ENCODE measurements around the gene KREMEN2.
A peak's percentile ranks its signal among the peaks of the same experiment; 100 is the strongest.

Gene KREMEN2

DNA sequence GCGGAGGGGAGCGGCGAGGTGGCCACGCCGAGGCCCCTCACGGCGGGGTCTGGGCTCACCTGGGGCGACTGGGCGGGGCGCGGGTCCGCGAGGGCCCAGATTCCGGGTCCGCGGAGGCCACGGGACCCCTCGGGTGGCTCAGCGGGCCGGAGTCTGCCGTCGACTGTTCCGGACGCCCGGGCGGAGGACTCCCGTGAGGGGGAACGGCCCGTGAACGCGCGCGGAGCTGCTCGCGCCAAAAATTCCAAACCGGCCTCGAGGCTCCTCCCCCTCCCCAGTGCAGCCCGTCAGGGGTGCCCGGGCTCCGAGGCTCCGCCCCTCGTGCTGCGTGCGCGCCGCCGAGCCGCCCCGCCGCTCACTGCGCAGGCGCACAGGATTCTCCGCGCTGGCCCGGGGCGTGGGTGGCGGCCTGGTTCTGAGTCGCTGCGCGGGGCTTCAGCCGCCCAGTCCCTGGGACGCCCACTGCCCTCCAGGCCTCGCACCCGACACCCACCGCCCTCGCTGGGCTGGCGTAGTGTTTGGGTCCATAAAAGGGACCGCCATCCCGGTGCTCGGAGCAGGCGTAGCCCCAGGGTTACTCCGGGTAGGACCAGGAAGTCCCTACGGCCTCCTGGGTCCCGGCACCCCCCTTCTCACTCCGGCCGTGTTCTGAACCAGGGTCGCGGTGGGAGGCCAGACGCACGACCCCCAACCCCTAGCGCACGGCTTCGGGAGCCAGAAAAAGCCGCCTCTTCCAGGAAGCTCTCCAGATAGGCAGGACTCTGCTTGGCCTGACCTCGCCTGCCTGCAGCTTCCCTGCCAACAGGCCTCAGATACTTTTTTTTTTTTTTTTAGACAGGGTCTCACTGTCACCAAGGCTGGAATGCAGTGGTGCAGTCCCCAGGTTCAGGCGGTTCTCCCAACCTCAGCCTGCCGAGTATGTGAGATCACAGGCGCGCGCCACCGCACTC is 16.4 kb downstream of the KREMEN2 start, which contains the start of gene PKMYT1:
PKMYT1 (minus strand) TSS at position 220 of the 950 bp plus-strand sequence. CDS start 789 bp downstream, outside the sequence.
- peak; percentile 97 for DNase-seq

DNA sequence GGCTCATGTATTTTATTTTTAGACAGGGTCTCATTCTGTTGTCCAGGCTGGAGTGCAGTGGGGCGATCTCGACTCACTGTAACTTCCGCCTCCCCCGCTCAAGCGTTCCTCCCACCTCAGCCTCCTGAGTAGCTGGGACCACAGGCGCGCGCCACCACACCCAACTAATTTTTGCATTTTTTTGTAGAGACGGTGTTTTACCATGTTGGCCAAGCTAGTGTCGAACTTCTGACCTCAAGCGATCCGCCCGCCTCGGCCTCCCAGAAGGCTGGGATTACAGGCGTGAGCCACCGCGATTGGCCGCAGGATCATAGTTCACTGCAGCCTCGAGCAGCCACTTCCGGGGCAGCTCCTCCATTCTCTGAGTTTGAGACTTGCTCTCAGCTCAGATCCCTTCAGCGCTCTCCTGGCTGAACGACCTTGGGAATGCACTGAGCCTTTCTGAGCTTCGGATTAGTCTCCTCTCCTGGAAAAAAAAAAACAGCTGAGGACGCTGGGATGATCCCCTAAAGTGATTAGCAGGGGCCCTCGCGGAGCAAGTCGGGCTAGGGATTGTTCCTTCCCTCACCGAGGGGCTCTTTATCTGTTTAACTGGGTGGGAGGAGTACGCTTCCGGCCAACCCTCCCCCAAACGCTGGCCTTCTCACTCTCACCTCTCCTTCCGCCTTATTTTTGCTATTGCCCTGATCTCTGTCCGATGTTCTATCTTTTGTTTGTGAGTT is 17.3 kb downstream of the KREMEN2 start:
- DNase-seq, result no peak

DNA sequence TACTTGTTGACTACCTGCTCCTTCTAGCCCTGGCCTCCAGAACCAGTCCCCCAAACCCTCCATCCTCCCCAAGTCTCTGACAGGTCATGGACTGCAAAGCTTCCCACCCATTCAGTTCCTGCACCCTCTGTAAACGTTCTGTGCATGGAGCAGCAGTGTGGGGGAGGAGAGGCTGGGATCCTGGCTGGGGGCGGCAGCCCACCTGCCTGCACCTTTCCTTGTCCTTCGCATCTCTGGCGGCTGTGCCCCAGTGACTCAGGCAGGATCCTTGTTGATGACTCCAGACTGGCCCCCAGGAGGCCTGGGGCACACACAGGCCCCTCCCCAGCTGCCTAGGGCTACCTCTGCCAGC is 17.8 kb downstream of the KREMEN2 start:
- no peak for DNase-seq

DNA sequence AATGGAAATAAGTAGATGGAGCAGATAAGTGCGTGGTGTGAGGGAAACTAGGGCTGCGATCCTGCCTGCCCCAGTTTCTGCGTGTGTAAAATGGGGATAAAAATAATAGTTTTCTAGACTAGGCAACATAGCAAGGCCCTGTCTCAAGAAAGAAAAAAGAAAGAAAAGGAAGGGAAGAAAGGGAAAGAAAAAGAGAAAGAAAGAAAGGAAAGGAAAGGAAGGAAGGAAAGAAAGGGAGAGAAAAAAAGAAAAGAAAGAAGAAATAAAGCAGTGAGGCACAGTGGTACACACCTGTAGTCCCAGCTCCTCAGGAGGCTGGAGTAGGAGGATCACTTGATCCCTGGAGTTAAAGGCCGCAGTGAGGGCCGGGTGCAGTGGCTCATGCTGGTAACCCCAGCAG is 18.3 kb downstream of the KREMEN2 start:
- no peak for DNase-seq

DNA sequence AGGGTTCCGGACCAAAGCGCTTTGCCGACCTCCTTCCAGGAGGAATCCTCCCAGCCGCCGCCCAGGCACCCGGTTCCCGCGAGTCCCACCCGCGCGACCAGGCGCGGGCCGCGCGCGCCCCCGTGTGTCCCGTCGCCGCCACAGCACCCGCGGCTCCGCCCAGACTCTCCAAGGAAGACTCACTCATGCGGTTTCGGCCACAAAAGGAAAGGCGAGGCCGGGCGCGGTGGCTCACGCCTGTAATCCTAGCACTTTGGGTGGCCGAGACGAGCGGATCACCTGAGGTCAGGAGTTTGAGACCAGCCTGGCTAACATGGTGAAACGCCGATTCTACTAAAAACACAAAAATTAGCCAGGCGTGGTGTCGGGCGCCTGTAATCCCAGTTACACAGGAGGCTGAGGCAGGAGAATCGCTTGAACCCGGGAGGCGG is 19.6 kb downstream of the KREMEN2 start:
- peak; percentile 71 for DNase-seq

DNA sequence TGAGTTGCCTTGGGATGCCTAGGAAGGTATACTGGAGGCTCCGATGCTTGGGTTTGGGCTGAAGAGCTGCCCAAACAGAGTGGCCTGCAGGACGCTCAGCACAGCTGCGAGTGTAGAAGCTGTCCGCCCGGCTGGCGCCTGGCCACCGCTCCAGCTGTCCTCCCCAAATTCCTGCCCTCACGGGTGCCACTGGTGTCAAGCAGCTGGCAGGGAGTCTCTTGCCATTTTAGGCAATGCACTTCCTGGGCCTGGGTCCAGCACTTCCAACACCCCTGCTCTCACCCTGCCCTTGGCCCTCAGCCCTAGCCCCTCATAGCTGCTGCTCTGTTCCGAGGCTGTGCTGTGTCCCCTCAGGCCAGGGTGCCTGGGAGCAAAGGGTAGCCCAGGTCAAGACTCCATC is 21.4 kb downstream of the KREMEN2 start:
- no peak for DNase-seq

DNA sequence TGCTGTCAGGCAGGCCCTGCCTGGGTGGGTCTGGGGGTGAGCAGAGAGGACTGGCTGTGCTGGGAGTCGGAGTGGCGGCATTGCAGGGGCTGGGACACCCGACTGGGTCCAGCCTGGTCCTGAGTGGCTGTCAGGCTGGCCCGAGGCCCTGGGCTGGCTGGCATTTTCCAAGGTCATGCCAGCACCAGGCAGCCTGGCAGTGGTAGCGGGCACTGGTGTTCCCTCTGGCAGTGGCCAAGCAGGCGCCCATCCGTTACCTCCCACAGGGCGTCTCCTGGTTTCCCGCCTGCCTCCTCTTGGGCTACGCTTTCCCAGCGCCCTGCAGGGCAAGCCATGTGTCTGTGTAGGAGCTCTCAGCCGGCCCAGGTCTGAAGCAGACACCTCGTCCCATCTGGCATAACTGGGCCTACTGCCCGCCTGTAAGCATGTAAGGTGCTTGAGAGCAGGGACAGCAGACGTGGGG is 21.8 kb downstream of the KREMEN2 start:
- no peak for DNase-seq

DNA sequence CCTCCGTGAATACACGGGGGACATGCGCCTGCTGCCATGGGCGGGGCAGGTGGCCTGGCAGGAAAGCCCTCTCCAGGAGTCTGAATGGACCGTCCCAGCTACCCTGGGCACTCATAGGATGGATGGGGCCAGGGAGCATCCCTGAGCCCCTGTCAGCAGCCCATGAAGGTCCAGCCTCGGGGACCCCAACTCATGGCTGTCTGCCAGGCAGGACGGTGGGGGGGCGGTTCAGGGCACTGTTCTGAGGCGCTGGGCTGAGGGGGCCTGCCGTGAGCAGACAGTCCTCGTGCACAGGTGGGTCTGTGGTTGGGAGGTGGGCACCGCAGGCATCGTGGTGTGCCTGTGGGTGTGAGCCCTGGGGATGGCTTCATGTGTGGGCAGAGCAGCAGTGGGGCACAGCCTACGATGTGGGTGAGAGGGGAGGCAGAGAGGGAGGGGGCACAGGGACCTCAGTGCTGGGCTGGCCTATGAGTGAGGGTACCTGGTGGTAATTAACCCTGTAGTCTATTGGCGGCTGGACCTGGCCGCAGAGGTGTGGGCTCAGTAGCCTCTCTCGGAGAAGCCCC is 22.6 kb downstream of the KREMEN2 start:
- no peak for DNase-seq

DNA sequence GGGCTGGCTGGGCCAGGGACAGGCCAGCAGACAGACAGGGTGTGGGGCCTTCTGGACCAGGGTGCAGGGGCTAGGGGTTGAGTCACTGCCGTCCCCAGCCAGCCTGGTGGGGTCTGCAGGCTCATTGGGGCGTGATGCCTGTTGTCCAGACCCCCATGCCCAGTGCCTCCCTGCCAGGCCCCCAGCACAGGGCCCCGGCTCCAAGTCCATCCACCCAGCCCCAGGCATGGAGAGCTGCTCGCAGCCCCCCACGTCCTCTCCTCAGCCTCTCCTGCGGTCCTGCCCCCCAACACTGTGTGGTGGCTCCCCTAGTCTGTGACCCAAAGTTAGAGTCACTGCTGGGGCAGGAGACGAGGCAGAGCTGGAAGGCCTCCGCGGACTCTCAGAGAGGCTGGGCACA is 23.2 kb downstream of the KREMEN2 start:
- DNase-seq, result no peak

DNA sequence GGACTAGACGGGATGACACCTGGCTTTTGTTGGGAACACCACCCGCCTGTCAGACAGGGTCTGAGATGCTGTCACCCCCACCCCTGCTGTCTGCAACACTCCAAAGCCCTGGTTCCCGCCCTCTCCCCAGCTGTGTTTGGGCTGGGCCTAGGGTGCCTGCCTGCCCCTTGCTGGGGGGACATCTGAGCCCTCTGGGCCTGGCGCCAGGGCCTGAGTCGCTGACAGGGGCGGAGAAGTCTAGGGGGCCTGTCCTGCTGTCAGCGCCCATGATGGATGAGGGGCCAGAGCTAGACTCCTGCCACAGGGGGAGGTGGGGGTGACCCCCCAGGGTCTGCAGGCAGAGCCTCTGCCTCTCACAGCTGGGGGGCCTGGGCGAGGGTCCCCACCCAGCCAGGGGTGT is 23.8 kb downstream of the KREMEN2 start:
- no peak for DNase-seq

DNA sequence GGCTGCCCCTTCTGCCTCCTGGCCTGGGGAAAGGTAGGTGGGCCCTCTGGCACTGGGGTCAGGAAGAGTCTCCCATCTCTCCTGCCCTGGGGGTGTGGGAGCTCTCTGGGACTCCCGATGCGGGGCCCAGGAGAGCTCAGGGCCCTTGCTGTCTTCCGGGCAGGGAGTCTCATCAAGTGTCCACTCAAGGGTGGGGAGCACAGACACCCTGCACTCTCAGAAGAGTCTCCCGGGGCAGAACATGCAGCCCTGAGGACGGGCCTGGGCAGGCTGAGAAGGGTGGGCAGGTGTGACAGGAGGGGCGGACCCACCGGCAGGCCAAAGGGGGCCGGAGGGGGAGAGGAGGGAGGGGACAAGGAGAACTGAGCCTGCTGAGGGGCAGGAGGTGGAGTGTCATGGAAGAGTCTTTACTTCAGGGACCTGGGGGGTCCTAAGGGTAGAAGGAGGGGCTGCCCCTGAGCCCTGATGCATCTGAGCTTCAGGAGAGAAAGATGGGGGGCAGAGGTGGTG is 24.6 kb downstream of the KREMEN2 start:
- DNase-seq, result no peak

DNA sequence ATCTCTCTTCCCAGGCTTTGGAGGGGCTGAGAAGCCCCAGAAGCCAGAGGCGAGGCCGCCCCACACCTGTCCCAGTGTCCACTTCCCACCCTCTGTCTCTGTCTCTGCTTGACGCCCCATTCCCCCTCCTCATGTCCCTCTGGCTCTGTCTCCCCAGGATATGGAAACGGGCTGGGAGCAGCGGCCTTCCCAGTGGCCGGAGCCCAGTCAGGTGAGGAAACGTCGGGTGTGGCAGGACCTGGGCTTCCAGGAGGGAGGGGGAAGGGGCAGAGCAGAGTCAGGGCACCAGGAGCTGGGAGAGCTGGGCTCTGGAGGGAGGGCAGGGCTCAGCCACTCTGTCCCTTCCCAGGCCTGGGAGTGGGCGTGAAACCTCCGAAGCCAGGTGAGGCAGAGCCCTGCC is 26.8 kb downstream of the KREMEN2 start:
- DNase-seq, result no peak

DNA sequence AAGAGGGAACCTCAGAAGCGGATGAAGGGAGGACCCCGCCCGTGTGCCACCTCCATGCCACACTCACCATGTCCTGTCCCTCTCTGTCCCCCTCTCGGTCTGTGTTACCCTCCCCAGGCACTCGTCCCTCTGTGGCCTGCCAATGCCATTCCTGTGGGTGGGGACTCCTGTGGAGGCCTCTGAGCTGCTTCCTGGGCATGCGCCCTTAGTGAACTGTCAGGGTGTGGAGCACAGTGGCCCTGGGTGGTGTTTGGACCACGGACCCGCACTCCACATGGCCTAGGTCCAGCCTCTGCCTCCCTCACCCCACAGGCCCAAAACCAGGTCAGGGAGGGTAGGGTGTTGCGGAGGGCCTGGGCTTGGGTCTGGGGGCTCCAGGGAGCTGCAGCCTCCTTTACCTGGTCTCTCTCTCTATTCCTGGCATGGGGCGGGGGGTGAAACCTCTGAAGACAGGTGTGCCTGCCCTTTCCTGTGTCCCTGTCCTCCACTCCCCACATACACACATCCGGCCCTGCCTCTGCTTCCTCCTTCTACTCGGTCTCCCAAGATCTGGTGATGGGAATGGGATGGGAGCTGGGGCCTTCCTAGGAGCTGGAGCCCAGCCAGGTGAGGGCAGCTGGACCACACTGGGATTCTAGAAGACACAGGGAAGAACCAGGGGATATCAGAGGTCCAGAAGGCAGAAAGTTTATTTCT is 27.6 kb downstream of the KREMEN2 start:
- DNase-seq, result no peak

DNA sequence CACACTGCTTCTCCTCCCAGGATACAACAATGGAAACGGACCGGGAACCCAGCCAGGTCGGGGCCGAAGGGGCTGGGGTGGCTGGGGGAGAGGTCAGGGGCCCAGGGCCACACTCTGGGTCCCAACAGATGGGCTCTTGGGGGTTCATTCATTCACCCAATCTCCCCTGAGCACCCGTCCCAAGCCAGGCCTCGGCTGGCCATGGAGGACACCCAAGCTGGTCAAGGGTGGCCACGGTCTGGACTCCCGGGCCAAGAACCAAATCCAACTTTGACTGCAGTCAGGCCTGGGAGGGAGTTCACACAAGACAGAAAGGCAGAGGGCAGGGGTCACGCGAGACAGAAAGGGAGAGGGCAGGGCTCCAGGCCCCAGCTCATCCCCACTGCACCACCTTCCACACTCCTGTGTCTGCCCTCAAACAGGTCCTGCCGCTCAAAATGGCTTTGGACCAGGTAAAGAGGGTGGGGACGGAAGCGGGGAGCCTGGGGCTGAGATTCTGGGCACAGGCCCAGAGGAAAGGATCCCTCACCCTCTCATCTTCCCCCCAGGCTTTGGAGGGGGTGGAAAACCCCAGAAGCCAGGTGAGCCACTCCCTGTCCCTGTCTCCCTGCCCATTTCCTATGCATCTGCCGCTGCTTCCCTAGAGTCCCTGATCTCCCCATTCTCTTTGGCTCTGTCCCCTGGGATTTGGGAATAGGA is 28.5 kb downstream of the KREMEN2 start:
- DNase-seq, result no peak

DNA sequence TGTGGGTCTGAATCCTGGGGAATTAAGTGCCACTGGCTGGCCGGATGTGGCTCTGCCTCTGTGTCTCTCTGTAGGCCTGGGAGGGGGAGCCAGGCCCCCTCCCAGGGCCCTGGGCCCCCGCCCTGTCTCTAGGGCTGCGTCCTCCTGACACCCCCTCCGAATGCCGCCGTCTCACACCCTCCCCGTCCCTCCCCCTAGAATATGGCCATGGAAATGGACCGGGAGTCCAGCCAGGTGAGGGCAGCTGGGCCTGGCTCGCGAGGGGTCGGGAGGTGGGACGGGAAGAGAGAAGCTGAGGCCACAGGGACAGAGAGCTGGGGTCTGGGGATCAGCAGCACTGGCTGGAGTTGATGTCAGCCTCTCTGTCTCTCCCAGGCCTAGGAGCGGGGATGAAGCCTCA is 32.2 kb downstream of the KREMEN2 start:
- DNase-seq, result no peak

DNA sequence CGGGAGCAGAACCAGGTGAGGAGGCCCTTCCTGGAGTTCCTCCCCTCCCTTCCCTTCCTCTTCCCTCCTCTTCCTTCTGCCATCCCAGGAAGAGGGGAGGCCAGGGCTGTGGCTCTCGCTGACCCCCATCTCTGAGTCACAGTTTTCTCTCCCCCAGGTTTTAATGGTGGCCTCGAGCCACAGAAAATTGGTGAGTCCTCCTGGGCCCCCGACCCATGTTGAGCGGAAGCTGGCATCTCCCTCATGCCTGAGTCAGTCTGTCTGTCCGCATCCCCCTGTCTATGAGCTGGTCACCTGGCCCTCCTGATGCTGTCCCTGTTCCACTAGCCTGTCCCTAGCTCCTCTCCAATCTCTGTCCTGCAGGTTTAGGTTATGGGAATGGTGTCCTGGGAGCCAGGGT is 35.9 kb downstream of the KREMEN2 start:
- DNase-seq, result no peak

DNA sequence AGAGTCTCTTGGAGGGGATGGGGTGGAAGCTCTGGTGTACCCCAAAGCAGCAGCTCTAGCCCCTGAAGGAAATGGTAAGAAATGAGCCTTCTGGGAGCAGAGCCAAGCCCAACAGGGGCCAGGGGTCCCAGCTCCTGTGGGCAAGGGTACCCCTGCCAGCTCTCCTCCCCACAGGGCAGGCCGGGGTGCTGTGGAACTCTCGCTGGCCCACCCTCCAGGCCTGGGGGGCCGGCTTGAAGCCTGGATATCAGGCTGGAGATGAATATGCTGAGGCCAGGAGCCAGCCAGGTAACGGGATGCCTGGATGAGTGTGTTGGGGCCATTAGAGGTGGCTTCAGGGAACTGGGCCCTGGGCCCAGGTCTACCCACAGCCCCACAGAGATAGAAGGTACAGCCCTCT is 36.5 kb downstream of the KREMEN2 start:
- DNase-seq, result no peak

DNA sequence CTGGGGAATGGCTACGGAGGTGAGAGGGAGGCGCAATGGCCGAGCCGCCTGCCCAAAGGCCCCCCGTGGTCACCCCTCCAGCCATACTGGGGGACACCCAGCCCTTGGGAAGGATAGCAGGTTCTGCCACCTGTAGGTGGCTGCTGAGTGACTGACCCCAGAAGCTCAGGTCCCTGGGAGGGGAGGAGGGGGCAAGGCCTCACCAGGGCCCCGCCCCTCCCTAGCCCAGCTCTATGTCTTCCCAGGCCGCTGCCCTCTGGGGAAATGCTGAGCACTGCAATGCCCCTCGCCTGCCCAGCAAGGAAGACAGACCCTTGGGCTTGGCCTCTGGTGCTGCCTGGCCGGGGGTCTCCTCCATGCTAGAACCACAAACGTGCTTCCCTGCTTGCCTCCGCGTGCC is 37.2 kb downstream of the KREMEN2 start:
- no peak for DNase-seq

DNA sequence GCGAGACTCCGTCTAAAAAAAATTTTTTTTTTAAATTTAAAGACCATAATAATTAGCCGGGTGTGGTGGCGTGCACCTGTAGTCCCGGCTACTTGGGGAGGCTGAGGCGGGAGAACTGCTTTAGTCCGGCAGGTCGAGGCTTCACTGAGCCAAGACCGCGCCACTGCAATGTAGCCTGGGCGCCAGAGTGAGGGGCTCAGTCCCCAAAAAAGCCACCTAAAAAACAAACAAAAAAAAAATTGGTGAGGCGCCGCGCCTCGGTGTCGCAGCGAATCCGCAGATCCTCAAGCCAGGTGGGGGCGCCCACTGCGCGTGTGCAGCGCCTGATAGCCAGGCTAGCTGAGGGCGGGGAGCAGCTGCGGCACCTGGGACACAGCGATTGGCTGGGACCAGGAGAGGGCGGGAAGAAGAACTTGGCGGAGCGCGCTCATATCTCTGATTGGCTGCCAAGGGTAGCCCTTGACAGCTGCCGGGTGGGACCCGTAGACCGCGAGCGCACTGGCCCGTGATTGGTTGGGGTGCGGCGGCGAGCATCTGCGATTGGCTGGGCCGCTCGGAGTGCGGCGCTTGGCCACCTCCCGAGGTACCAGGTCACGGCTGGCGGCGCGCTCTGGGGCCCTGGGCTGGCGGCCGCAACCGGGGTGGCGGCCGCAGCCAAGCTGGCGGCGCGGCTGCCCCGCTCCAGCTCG is 39.7 kb downstream of the KREMEN2 start:
- peak; percentile 91 for DNase-seq

DNA sequence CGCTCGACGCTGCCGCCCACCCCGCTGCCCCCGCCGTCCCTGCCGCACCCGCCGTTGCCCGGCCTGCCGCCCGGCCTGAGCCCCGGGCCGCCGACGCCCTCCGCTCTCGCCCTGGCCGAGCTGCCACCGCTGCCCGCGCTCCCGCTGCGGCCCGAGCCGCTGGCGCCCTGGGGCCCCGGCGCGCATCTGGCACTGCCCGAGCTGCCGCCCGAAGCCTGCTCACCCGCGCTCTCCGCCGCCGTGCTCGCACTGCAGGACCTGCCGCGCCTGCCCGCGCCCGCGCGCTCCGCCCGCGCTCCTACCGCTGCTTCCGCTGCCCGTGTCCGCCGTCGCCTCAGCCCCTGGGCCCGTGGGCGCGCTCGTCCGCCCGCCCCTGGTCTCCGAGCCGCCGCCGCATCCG is 40.2 kb downstream of the KREMEN2 start:
- DNase-seq, result no peak

DNA sequence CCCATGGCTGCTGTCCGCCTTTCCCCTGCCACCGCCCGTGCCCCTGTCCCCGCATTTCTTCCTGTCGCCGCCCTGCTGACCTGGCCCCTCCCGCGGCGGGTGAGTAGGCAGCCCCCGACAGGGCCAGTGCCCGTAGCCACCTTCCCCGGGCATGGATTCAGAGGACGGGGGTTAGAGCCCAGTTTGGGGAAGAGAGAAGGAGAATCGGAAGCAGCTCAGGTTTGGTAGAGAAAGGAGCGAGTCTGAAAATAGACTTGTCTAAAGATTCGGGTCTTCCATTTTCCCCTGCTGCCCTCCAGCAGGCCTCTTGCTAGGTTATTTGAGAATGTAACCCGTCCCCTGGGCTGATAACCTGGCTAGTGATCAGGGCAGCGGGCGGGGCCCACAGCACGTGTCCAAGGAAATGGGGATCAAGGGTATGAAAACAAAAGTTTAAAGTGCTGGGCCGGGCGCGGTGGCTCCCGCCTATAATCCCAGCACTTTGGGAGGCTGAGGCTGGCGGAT is 40.8 kb downstream of the KREMEN2 start:
- no peak for DNase-seq
